VCaP (cell line): ENCODE data around the gene SEC22A.

Experiments
- H3K27ac ChIP-seq: fragments of 450-650 bp; 2 replicates; pipeline ENCODE4 v1.5.1; 2017
- CTCF ChIP-seq: fragments of 450-650 bp; conservative IDR thresholded peaks from 2 replicates; pipeline ENCODE4 v1.5.1; 2017; ENCODE audit warnings: mild to moderate bottlenecking, moderate library complexity

The SEC22A gene

DNA sequence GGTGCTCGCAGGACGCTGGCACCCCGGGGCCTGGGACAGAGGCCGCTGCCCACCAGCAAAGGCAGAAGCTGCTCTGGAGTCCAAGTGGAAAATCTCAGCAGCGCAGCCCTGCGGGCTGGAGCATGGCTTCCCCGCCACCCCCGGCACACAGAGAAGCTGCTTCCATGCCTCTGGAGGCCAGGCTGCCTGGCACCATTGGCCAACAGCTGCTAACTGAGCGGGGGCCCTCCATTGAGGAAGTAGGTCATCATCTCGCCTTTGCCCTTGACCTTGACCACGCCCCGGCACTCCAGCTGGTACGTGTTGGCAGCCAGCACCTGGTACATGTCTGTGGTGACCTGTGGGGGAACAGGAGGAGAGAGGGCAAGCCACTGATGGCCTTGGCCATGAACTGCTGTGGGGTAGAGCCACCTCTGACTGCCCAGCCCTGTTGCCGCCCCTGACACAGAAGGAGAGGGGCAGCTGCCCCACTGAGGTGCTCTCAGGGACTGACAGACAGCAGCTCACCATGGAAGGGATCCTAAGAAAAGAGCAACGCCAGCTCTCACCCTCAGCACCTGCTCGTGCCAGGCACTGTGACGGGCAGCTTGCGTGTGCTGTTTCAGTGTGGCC, 82.8 kb downstream of the SEC22A start:
- H3K27ac ChIP-seq = peak overlapping the region; percentile 72; the same call in 1 of the 2 replicates
- TF ChIP-seq CTCF = no peak

- no peak for TF ChIP-seq CTCF
Observed at GRCh38 chr3:123285066-123285465, 83.3 kb downstream of the SEC22A start.

DNA sequence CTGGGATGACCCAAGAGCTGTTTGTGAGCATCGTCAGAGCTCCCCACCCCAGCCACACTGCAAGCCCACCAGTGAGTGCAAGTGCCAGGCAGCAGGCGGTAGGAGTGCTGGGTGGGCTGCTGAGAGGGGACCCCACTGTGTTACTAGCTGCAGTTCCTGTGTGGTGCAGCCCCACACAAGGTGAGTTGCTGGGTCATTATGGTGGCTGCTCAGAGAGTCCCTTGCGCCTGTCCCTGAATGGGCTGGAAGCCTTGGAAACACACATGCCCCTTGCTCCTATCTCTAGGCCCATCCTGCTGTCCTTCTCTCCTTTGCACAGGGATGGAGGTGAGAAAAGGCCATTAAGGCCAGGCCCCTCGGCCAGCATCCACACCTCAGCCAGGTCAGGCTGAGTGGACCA, 83.7 kb downstream of the SEC22A start:
- peak overlapping the region; percentile 72 for H3K27ac ChIP-seq
- no peak for TF ChIP-seq CTCF

More at GRCh38 chr3:123285066-123285465, 83.3 kb downstream of the SEC22A start:
- peak overlapping the region; percentile 72 for H3K27ac ChIP-seq

- TF ChIP-seq CTCF = no peak
- H3K27ac ChIP-seq = peak overlapping the region; percentile 72
Observed at GRCh38 chr3:123285931-123286307, 84.2 kb downstream of the SEC22A start.

DNA sequence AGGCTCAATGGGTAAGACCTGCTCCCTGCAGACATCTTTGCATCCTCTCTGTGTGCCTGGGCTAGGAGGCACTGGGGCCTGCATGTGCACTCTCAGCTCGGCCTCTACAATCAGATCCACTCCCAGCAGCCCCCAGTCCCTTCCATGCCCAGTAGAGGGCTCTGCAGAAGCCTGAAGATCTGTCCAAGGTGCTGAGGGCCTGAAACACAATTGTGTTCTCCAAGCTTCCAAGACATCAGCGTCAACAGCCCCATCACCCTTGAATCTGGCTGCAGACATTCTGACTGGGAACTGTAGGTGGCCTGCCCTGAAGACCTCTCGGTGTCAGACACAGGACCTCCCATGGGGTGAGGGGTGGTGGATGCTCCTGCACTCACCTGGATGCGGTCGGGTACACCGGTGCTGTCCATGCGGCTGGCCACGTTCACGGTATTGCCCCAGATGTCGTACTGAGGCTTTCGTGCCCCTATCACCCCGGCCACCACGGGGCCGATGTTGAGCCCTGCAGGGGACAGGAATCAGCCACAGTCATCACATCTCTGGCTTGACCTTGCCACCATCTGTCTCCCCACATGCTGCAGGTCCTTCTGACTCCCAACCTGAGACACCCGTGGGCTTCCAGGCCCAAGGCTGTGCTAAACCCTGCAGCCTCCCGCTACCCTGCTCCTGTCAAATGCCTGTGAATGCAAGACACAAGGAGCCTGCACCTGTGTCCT, 84.7 kb downstream of the SEC22A start:
- peak overlapping the region; percentile 72 for H3K27ac ChIP-seq

DNA sequence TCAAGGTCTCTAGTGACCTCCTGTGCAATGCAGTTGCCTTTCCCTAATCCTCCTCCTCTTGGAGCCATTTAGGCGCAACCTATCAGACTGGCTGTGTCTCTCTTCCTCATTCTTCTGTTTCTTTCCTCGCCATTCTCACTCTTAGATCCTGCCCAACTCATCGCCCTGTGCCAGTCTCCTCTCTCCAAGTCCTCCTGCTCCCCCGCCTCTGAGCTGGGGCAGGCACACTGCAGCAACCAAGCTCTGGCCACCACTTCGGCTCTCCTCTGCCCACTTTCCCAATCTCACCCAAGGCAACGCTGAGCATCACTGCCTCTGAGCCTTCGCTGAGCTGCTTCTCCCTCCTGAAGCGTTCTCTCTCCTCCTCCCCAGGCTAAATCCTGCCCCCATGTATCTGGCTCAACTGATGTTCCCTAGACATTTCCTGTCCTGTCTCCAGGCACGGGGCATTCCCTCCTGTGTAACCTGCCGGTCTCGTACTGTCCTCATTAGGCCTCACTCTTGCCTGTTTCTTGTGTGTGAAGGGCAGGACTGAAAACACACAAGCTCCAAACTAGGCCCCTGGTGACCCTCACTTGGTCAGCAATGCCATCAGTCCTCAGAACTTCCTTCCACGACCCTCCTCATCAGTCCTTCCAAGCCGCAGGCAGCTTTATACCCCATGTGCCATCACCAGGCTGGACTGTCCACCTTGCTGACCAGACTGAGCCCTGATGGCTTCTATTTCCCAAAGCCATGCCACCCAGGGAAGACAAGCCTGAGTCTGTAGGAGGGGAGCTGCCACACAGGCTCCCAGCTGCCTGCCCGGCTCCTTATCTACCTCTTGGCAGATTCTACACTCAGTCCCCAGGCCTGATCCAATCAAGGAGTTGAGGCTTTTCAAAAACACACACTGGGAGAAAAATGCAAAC, 85.6 kb downstream of the SEC22A start:
- no peak overlapping the region for H3K27ac ChIP-seq
- TF ChIP-seq CTCF = no peak

More for the DNA sequence above, 84.7 kb downstream of the SEC22A start:
- peak; percentile 59 for TF ChIP-seq CTCF

- H3K27ac ChIP-seq = no peak overlapping the region
- no peak for TF ChIP-seq CTCF
Observed at GRCh38 chr3:123287962-123288302, 86.2 kb downstream of the SEC22A start.
